Measurements from ENCODE around the gene TXNDC2. TPM values are rescaled to one million over a fixed set of nuclear protein-coding genes. Genes with fewer than 3 reads are reported as not detected.

TXNDC2 gene
- total RNA-seq, 1 experiment from 2014 or later: not detected

DNA sequence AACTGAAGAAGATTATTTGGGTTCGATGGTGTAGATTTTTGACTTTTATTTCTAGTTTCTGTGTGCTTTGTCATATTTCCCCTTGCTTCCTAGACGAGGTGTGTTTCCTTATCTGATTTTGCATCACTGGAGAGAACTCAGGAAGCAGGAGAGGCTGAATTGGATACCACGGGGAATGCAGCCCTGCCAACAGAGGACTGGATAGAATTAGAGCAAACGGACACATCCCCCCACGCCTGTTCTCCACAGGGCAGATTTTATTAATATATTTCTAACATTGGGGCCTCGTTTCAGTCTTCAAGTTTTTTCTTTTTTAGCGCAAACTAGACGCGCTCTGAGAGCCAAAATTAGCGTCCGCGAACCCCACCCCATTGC, 27.4 kb downstream of the TXNDC2 start:
- no peak for DNase-seq (ENCODE audit: low spot score)

DNA sequence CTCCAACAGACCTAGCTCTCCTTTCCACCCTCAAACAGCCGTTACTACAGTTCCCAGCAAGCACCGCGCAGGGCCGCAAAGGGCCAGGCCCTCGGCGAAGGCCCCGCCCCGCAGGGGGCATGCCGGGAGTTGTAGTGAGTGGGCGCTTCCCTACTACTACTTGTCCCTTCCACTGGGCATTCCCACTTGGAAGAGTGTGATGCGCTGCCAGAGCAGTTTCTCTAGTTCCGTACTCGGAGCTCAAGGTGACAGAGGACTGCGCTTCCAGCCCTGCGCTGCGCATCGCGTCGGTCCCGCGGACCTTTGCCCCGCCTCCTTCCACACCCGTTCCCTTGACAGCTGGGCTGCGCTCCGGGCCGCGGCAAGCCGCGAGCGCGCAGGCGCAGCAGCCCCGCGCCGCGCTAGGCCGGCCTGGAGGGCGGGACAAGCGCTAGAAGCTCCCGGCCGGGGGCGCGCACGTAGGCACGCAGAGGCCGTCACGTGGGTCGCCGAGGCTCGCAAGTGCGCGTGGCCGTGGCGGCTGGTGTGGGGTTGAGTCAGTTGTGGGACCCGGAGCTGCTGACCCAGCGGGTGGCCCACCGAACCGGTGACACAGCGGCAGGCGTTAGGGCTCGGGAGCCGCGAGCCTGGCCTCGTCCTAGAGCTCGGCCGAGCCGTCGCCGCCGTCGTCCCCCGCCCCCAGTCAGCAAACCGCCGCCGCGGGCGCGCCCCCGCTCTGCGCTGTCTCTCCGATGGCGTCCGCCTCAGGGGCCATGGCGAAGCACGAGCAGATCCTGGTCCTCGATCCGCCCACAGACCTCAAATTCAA, 28.0 kb downstream of the TXNDC2 start, which contains the start of gene VAPA:
VAPA (plus strand) TSS at position 491 of the 808 bp plus-strand sequence; CDS start at position 732, 241 bp downstream.
- peak; percentile 99 for DNase-seq (ENCODE audit: low spot score)

DNA sequence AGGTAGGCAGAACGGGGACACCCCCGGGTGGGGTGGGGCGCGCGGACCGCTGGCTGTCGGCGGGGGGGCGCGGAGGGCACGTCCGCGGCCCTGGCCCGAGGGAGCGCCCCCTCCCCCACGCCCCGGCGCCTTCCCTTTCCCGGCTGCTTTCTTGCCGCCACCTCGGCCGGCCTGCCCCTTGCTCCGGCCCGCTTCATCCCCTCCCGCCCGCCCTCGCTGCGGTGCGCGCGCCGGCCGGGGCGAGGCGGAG, 28.5 kb downstream of the TXNDC2 start:
- no peak for DNase-seq (ENCODE audit: low spot score)

DNA sequence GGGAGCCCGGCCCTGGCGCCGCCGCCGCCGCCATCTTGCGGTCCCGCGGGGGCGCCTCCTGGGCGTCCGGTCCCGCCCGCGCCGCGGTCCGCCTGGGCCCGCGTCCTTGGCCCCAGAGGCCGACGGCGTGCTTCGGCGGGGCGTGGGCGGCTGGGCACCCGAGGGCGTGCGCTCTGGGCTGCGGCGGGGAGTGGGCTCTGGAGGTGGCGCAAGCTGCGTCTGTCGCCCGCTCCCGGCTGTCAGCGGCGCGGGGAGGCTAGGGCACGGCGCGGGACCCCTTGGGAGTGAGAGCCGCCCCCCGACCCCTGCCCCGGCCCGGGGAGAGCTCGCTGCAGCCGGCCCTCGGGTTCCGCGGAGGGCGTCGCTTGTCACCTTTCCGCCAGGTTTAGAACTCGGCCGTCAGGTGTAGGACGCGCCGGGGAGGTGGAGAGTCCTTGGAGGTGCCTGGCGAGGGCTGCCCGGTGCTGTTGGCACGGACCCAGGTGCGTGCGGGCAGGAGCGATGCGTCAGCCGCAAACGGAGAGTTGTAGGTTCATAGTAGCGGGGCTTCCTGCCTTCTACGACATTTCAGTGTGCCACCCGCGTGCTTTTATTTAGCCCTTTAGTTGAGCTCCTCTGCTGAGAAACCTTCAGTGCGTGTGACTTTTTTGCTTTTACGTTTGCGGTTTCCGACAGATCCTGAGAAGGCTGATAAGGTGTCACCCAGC, 29.0 kb downstream of the TXNDC2 start:
- DNase-seq (ENCODE audit: low spot score): peak; percentile 94

DNA sequence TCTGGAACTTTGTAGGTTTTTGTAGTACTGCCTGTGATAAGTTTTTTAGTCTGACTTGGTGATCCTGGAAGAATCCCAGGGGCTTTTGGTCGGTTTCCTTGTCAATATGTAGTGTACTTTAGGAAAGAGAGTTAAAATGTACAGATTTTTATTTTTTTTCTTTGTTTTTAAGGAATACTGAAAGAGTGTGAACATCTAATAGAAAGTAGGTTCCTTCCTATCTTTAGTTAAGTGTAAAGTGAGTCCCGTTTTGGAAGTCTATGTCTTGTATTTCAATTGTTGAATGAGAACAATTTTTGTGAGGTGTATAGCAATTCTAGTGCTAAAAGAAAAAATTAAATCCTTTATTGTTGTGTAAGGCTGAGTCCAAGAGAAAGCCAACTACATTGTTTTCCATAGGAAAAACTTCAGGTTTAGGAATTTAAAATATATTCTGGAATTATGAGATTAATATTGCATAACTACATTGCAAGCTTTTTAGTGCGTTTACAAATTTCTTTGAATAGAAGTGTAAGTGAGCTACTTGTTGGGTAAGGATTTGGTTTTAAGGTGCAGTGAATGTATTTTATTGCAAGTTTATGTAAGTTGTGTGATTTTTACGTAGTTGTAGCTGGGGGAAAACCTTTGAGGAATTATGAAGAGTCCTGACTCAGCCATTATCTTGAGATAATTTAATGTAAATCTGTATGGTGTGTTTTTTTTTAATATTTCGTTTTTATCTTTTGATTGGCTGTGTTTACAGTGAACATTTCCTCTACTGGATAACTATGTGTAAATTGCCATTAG, 29.7 kb downstream of the TXNDC2 start:
- DNase-seq (ENCODE audit: low spot score): no peak

DNA sequence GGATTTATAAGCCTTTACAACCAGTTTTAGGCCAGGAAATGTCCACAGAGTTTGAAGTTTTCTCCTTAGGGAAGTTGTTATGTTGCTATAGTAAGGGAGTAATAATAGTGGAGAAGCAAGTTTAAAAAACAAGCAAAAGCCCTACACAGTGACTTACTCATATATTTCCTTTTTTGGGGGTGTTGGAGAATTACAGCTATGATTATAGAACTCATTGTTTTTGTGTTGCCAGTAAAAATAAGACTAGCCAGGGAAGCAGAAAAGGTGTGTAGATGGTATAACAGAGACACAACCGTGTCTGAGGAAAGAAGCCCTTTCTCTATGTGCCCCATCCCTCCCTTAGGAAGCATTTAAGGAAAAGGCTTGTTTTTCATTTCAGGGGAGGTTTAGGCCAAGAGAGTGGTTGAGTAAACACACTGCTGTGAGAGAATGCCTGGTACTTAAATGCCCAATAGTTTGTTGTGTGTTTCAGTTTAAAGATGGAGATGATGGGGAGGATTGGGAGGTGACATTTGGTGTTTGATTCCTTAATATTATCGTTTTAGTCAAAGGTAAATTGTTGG, 30.4 kb downstream of the TXNDC2 start:
- DNase-seq (ENCODE audit: low spot score): peak; percentile 38

DNA sequence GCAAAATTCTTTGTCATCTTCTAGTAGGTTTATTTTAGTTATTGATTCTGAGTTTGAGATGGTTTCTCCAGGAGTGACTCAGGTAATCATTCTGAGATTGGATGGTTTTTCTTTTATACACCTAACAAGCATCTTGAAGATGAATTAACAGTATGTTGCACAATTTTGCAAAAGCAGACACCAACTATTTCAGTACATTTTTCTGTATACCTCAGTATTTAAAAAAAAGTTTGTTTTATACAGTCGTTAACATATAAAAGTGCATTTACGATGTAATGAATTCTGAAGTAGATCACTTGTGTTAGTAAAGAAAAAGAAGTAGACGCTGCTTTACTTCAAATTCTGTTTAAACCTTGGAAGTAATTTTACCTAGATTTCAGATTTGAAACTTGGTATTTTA, 31.0 kb downstream of the TXNDC2 start:
- no peak for DNase-seq (ENCODE audit: low spot score)

DNA sequence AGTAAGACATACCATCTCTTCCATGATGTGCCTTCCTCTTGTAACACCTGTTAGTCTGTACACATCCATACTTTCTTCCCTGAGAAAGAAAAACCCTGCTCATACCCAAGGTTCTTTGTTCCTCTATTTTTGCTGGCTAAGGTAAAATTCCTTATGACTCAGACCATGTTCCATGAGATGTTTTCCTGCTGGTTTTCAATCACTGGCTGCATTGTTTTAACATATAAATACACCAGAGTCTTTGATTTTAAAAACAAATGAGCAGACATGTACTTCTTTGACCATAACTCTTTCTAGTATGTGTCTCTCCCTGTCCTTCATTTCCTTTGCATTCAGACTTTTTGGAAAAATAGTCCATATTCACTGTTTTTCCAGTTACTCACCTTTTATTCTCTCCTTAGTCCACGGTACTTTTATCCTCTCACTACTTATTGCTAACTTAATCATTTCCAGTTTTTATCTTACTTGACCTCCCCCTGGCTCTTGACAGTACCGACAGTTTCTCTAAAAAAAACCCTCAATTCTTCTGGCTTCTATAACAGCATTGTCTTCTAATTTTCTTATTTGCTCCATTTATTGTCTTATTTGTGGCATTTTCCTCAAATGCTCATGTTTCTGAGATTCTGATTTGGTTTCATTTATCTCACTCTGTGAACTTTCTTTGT, 32.4 kb downstream of the TXNDC2 start:
- DNase-seq (ENCODE audit: low spot score): peak; percentile 39

DNA sequence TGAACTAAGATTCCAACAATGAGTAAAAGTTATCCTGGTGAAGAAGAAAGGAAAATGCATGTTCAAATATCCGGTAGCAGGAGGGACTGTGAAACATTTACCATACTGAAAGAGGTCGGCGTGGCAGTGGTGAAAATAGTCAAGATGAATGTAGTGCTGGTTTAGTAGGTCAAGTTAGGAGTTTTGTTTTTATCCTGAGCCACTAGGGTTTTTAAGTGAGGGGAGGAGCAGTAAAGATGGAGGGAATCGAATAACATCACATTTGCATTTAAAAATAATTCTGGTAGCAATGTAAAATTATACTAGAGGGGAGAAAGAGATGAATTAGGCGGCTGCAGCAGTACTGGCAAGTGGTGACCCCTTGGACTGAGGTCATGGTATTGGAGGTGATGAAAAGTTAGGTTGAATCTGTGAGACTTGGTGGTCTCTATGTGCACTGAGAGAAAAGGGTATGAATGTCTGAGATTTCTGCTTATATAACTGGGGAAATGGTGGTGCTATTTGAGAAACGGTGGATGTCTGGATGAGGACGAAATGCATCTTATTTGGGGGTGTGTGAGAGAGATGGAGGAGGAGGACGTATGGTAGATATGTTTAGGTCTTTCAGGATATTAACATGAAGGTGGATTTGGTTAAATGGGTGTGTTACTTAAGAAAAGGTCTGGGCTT, 33.9 kb downstream of the TXNDC2 start:
- no peak for DNase-seq (ENCODE audit: low spot score)

DNA sequence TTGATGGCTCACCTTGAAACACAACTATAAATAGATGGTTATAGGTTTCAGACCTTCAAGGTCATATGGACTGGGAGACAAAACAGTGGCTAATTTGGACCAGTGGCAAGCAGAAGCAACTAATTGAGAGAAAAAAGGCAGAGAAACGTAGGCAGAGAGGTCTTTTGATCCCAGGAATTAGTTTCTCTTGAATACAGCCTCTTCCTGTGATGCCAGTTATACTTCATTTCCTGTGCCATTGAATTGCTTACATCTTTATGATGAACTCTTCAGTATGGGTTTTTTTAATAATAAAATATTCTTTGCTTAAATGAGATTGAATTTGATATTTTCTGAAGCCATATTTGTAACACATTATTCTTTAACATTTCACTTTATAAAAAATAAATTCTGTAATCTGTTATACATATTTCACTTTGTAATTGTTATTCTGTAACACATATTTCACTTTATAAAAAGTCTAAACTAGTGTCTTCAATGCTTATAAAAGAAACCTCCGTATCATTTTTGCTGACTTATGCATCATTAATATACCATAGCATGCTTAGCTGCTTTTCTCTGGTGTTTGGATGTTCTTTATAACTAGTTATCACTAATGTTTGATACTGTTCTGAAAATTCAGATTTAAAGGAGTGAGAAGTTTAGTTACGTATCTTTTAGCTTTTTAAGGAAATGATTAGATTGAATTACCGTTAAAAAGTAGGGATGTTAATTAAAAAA, 37.0 kb downstream of the TXNDC2 start:
- DNase-seq (ENCODE audit: low spot score): no peak

DNA sequence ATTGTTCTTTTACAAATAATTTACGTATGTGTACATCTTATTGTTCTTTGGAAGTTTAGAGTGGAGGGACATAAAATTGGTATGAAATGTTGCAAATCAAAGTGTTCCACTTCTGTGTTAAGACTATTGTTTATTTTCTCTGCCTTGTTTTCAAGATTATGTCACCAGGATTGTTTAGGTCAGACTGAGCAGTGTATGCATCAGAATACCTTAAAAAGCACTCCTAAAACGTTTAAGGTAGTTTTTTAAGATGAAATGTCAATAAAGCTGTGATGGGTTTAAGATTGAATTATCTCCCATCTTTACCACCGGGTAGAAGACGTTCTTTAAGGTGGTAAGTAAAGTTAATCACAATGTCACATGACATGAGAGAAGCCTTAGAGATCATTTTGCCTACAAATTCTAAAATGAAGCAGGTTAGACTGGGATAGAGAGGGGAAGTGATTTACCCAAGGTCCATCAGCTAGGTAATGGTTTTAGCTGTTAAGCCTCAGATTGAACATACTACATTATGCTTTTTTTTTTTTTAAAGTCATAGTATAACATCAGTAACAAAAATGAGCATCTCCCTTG, 38.7 kb downstream of the TXNDC2 start:
- DNase-seq (ENCODE audit: low spot score): no peak

DNA sequence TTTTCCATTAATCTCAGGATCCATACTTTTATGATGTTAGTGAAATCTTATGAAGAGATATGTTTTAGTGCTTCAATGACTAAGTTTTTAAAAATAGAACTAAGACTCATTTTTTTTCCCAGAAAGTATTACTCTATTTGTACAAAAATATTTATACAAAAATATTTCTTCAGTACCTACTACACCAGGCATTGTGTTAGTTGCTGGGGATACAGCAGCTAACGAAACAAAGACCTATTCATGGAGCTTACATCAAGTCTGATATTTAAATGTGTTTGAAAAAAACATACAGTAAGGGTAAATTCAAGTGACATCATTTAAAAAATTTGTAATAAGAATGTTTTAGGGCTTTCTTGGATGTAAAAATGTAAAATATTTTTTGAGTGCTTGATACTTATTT, 39.6 kb downstream of the TXNDC2 start:
- no peak for DNase-seq (ENCODE audit: low spot score)

DNA sequence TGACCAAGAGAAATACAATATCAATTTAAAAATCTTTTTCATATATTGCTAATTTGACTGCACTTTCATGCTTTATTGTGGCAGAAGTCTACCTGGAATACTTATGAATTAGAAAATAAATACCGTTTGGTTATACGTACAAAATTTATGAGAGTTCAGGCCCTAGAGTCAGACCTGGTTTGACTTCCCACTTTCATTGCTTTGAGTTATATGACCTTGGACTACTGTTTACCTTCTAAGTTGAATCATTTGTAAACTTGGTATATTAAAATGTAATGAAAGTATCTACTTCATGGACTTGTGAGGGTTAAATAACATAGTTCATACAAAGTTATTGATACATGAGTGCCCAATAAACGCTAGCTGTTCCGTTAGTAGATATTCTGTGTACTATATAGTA, 40.0 kb downstream of the TXNDC2 start:
- DNase-seq (ENCODE audit: low spot score): no peak

DNA sequence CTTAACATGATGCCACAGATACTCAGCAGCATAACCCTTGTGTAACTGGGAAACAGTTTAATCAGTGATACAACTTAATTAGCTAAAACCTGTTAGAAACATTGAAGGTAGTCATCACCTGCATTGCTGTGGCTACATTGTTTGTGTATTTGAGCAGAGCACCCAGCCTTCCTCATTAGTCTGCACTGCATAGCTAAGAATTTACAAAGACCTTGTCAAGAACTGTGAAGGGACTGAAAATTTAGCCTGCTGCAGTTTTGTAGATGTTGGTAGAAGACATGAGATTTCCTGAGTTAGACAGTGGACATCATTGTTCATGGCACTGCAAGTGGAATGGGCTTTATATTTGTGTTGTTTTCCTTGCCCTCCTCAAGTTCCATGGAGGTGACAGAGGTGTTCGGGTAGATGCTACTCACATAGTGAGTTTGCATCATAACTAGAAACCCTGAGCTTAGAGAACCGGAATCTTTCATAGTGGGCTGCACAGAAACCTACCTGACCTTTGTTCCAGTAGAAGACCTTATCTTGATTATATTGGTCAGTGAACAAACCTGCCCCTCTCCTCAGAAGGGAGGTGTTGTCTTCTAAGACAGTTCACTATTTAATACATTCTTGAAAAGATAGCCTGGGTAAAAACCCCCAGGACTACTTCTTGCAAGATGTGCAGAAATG, 40.6 kb downstream of the TXNDC2 start:
- DNase-seq (ENCODE audit: low spot score): no peak

DNA sequence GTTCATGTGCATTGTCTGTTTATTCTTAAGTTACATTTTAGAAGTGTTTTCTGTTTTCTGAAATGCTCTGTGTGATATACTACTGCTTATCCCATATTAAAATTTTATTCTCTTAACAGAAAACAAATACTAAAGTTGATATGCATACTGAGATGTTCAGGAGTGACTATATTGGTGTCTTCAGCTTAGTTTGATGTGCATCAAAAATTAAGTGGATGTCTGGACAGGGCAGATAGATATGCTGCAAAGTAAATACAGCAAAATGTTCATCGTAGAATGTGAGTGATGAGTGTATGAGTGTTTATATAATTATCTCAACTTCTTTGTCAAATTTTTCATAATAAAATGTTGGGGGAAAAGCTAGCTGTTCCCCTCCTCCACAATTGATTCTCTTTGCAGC, 41.2 kb downstream of the TXNDC2 start:
- no peak for DNase-seq (ENCODE audit: low spot score)

DNA sequence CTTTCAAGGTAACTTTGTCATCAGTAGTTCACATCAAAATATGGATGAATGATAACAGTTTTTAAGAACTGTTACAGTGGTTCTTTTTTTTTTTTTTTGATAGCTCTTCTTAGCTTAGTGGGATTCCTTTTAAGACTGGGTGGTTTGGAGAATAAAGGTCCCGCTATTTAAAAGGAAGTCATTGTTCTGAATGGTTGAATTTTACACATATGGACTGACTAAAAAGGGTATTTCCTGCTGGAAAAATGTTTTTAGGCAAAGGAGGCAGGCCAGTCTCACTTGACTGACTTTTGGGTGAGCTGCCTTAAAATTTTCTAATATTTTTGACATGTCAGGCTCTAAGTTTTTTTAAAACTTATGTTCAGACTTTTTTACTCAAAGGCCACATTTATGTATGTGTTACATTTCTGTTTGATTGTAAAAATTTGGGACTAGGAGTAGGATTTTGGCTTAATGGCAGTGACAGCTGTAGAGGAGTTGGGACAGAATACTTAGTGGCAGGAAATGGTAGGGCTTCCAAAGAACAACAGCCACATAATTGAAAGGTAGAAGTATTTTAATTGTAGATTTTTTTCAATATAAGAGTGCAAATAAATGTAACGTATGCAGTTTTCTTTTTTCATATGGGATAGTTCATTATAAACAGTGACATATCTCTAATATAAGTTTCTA, 41.8 kb downstream of the TXNDC2 start:
- no peak for DNase-seq (ENCODE audit: low spot score)

DNA sequence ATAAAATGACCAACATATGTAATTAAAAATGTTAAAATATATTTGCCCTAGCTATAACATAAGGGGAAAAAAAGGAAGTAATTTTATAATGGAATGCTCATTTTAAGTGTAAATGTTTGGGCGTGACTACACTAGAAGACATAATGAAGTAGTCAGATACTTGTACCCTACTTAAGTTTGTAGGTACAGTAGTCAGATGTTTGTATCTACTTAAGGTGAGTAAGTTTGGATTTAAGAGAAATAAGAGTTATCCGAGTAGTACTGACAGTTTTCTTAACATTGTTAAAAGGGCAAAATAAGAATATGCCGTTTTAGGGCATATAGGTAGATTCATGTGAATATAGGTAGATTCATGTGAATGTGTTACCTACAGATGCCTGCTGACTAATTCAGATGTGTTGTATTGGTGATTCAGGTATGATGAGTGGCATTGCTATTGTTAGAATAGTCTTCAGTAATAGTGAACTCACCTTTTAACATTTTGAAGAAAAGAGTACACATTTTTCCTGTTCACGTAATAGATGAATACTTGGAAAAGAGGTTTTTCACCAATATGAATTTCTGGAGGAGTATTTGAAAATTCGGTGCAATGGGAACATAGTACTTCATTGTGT, 43.0 kb downstream of the TXNDC2 start:
- no peak for DNase-seq (ENCODE audit: low spot score)

DNA sequence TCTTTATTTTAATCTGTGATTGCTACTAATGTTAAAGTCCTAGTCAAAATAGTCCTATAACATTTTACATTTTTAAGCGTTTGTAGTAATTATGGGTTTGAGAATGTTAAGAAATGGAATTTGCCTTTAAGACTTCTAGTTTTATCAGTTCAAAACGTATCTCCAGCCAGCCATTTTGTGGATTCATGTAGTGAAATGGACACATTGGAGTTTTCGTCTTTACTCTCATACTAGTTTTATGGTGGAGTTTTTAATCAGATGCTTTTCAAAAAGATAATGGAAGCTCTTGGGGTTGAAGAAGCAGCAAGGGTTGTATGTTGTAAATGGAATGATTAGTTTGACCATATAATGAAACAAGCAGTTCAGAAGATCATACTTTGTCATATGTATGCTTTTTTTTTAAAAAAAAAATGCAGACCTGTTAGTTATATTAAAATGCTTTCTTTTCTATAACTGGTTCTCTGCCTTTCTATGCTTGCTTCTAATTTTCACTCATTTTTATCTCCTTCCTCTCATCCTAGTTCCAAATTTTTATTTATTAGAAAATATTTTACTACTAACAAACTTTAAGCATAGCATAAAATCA, 44.6 kb downstream of the TXNDC2 start:
- DNase-seq (ENCODE audit: low spot score): no peak
